ENCODE results near the gene SPIRE1.

DNA sequence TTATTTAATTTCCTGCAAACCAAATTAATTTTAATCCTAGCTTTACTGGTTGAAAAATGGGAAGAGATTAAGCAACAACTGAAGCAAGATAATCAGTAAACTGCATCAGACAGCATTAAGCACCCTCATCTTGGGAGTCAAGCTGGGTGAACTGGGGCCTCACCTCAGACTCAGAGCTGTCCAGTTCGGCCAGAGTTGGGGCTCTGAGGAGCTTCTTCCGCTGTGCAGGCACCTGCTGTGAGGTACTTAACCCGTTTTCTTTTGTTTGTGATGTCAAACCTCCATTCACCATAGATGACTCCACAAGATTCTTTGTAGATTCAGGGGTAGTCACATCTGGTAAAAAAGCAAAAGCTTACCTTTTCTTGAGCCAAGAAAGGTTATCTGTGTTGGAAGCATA is 178.4 kb downstream of the SPIRE1 start:
- TF ChIP-seq POLR2A (IDR thresholded peaks at IDR 0.05), result no peak
- TF ChIP-seq, protein P1, sequence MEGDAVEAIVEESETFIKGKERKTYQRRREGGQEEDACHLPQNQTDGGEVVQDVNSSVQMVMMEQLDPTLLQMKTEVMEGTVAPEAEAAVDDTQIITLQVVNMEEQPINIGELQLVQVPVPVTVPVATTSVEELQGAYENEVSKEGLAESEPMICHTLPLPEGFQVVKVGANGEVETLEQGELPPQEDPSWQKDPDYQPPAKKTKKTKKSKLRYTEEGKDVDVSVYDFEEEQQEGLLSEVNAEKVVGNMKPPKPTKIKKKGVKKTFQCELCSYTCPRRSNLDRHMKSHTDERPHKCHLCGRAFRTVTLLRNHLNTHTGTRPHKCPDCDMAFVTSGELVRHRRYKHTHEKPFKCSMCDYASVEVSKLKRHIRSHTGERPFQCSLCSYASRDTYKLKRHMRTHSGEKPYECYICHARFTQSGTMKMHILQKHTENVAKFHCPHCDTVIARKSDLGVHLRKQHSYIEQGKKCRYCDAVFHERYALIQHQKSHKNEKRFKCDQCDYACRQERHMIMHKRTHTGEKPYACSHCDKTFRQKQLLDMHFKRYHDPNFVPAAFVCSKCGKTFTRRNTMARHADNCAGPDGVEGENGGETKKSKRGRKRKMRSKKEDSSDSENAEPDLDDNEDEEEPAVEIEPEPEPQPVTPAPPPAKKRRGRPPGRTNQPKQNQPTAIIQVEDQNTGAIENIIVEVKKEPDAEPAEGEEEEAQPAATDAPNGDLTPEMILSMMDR (IDR thresholded peaks at IDR 0.05), result no peak

Measured in prostate gland (tissue), 2 donors.